ENCODE measurements around the gene FAXC.
"Not testable (repeated sequence)": the region's sequence is repeated elsewhere in the genome, so short reads cannot be mapped to it uniquely, and the experiment has no call there.

The FAXC gene

DNA sequence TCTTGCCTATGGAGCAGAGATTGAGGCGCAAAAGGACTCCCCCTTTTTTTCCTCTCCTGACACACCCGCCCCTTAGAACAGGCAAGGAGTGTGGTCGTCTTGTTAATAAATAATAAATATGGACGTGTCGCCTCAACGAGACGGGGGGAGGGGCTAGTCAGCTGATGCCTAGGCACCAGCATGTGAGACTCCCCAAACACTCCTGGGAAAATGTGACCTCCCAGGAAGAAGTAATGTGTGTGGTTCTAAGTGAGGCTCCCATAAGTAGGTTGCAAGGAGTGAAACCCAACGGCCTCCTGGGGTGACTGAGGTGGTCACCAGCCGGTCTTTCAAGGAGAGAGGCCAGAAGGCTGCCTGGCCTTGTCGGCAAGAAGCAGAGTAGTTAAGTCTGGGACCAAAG is 1.1 kb upstream of the FAXC start:
- Mint-ChIP-seq H3K27me3 (peaks cover 81% of the 10 kb centered on the region), H3K9me3 (no peaks in the 10 kb centered on the region), H3K36me3 (ENCODE audit: low read depth) (no peaks in the 10 kb centered on the region), H3K27ac (no peak overlapping the region), H3K4me3 (no peak overlapping the region), H3K4me1 (ENCODE audit: low read depth) (no peaks in the 10 kb centered on the region)

DNA sequence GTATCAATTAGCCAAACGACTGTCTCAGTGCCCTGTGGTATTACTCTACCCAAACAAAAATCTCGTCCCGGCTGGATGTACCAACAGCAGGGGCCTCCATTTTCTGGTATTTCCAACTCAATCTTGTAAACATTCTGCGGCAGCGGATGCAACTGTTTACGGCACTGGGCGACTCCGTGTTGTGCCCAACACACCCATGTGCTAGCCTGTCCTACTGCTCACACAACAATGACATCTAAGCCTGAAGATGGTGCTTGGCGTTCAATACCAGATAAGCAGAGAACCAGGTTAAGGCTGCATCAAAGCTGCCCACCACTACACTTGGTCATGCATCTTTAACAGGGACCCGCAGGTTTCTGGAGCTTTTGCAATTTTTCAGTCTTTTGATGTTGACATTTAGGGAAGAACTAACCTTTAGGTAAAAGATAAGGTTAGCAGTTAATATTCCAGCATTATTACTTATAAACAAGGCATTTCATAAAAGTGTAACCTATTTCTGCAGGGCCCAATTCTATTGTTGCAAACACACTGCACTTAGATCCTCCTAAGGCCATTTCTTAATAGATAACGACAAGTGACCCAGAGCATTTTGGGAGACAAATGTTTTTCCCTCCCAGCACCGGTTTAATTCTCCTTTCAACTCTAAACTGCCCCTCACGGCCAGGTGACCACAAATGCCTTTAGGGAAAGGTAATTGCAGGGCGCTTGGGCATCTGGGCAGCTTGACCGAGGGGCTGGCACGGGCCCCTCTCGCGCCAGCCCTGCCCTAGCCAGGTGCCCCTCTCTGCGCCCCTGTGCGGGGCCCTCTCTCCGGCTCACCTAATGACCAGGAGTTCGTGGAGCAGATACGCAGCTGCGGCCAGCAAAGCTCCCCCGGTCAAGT is 945 bp downstream of the FAXC start:
- no peaks in the 10 kb centered on the region for H3K9me3 Mint-ChIP-seq
- H3K36me3 Mint-ChIP-seq (ENCODE audit: low read depth), result no peaks in the 10 kb centered on the region
- H3K27ac Mint-ChIP-seq, result no peak overlapping the region
- H3K4me3 Mint-ChIP-seq, result peak overlapping the region; percentile 32
- peaks cover 6% of the 10 kb centered on the region for H3K4me1 Mint-ChIP-seq (ENCODE audit: low read depth)
- peaks cover 83% of the 10 kb centered on the region for H3K27me3 Mint-ChIP-seq

DNA sequence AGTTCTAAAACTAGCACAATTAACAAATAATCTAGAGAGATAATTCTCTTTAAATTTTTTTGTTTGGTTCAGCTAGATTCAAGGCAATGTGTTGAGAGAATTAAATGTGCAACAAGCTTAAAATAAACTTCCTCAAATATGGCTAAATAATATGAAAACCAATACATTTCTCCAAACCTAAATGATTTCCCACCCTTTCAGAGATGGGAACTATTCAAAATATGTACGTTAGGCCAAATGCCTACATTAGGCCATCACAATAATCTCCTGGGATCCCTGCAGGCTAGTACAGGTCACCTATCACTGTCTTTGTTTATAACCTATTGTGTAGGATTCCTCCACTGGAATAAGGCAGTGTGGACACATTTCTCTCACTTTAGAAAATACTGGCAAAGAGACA is 1.7 kb downstream of the FAXC start:
- H3K27me3 Mint-ChIP-seq, result peaks cover 81% of the 10 kb centered on the region
- H3K4me1 Mint-ChIP-seq (ENCODE audit: low read depth), result peaks cover 6% of the 10 kb centered on the region
- no peaks in the 10 kb centered on the region for H3K9me3 Mint-ChIP-seq
- no peak overlapping the region for H3K27ac Mint-ChIP-seq
- no peak overlapping the region for H3K4me3 Mint-ChIP-seq
- H3K36me3 Mint-ChIP-seq (ENCODE audit: low read depth), result no peaks in the 10 kb centered on the region

DNA sequence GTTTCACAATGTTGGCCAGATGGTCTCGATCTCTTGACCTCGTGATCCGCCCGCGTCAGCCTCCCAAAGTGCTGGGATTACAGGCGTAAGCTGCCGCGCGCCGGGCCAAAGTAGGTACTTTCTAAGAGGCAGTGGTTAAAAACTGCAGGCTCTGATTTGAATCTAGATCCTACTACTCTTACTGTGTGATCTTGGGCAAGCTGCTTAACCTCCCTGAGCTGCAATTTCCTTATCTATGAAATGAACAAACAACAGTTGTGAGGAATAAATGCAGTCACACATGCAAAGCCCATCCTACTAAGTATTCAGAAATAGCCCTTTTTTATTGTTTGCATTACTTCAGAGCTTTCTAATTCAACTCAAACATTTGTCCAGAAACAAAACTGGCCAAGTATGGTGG is 2.9 kb downstream of the FAXC start:
- Mint-ChIP-seq H3K4me1 (ENCODE audit: low read depth) (peaks cover 6% of the 10 kb centered on the region), H3K27ac (no peak overlapping the region), H3K9me3 (no peaks in the 10 kb centered on the region), H3K4me3 (no peak overlapping the region), H3K36me3 (ENCODE audit: low read depth) (no peaks in the 10 kb centered on the region), H3K27me3 (peaks cover 72% of the 10 kb centered on the region)

DNA sequence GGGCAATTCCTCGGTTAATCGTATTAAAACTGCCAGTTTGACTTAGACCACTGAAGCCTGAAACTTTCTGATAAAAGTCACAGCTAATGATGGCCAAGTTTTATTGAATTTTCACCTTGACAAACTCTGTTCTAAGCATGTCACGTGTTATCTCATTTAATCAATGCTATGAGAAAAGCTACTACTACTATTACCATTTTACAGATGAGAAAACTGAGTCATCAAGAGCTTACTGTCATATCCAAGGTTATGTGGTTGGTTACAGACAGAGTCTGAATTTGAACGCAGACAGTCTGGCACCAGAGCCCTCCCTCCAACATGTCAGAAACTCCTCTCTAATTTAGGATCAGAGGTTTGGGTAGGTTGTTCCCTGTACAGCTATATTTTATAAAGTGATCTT is 4.3 kb downstream of the FAXC start:
- no peak overlapping the region for H3K27ac Mint-ChIP-seq
- H3K9me3 Mint-ChIP-seq, result no peaks in the 10 kb centered on the region
- no peak overlapping the region for H3K4me3 Mint-ChIP-seq
- peaks cover 62% of the 10 kb centered on the region for H3K27me3 Mint-ChIP-seq
- no peaks in the 10 kb centered on the region for H3K36me3 Mint-ChIP-seq (ENCODE audit: low read depth)
- H3K4me1 Mint-ChIP-seq (ENCODE audit: low read depth), result peaks cover 6% of the 10 kb centered on the region

DNA sequence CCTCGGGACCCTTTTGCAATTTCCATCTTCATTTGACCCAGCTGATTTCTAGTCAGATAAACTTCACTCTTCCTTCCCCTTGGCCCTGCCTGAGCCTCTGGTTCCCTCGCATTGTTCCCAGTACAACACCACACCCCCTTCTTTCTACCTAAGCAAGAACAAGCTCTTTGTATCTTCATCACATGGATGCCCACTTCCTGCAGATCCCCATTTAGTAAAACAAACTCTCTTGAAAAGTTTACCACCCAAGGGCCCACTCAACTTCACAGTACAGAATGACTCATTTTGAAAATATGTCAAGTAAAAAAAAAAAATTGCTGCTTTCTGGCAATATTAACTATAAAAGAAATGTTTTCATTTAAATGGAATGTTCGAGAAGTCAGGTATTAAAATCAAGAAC is 5.2 kb downstream of the FAXC start:
- H3K27ac Mint-ChIP-seq, result peak overlapping the region; percentile 34
- peaks cover 6% of the 10 kb centered on the region for H3K4me1 Mint-ChIP-seq (ENCODE audit: low read depth)
- H3K9me3 Mint-ChIP-seq, result no peaks in the 10 kb centered on the region
- no peak overlapping the region for H3K4me3 Mint-ChIP-seq
- H3K27me3 Mint-ChIP-seq, result peaks cover 65% of the 10 kb centered on the region
- H3K36me3 Mint-ChIP-seq (ENCODE audit: low read depth), result no peaks in the 10 kb centered on the region

DNA sequence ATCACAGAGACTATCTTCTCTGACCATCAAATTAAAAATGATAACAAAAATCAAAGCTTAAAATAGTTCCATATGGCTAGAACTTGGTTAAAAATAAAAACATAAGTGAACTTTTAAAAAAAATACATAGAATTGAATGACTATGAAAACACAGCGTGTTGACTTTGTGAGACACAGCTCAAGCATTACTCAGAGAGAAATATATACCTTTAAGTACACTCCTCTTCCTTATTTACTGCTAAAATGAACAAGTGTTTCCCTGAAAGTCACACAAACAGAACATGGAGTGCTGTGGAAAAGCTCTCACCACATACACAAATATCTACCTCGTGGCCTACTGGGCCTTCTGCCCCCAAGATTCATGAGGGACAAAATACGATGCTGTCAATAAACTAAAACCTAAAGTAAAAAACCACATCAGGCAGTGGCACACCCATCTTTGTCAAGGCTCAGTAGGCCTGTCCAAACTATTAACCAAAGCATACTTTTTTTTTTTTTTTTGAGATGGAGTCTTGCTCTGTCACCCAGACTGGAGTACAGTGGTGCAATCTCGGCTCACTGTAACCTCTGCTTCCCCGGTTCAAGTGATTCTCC is 7.5 kb downstream of the FAXC start:
- Mint-ChIP-seq H3K9me3 (no peaks in the 10 kb centered on the region), H3K4me1 (ENCODE audit: low read depth) (peaks cover 6% of the 10 kb centered on the region), H3K36me3 (ENCODE audit: low read depth) (no peaks in the 10 kb centered on the region), H3K27me3 (peaks cover 62% of the 10 kb centered on the region), H3K4me3 (no peak overlapping the region), H3K27ac (no peak overlapping the region)

DNA sequence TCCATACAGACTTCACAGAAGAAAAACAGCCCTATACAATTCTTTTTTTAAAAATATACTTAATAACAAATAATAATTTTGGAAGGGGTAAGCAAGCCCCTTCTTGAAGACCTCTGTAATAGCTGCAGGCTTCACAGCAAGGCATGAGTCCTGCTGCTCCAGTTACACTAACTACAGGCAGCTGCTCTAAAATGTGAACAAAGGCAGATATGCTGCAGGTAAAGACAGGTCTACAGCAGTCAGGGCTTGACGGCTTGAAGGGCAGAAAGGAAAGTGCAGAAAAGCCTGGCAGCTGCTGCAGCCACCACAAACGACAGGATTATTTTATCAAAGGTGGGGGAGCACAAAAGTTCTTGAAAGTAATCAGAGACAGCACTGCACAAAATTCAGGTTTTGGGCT is 11.3 kb downstream of the FAXC start:
- Mint-ChIP-seq H3K9me3 (no peaks in the 10 kb centered on the region), H3K27ac (no peak overlapping the region), H3K4me1 (ENCODE audit: low read depth) (no peaks in the 10 kb centered on the region), H3K36me3 (ENCODE audit: low read depth) (no peaks in the 10 kb centered on the region), H3K4me3 (no peak overlapping the region), H3K27me3 (peaks cover 40% of the 10 kb centered on the region)

DNA sequence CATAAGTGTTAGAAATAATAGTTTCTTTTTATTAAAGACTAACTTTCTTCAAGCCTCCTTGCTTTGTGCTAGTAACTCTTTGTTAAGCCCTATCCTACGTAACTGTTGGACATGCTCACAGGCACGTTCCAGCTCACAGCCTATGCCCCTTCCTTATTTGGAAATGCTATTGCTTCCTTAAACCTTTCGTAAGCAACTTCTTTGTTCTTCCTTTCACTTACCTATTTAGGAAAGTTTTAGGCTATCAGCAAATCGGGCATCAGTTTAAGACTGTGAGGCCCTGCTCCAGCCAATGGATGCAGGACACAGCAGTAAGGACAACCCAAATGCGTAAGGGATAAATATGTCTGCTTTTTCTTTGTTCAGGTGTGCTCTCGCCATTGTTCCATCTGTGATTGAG is 14.2 kb downstream of the FAXC start:
- H3K36me3 Mint-ChIP-seq (ENCODE audit: low read depth); H3K9me3 Mint-ChIP-seq; H3K4me1 Mint-ChIP-seq (ENCODE audit: low read depth); H3K27ac Mint-ChIP-seq; H3K4me3 Mint-ChIP-seq: not testable (repeated sequence)
- H3K27me3 Mint-ChIP-seq, result peaks cover 37% of the 10 kb centered on the region

DNA sequence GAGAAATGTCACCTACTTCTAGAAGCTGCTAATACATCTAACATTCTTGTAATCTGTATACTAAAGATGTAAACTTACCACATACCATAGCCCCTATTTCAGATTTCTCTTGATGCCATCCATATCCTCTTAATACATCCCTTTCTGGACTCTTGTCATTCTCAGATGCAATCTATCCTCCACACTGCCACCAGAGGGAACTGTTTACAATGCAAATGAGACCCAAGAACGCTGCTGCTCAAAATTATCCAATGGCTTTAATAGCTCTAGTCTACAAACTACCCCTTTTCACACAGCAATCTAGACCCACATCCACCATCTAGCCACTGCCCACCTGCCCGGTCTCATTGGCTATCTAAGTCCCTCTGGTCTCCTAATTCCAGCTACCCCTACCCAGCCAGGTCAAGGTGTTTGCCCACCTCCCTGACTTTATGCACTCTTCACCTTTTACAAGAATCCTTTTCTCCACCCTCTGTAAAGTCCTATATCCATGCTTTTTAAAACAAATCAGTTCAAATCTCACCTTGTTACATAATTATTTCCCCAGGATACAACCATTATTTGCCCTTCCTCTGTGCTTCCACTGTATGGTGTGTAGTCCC is 14.8 kb downstream of the FAXC start:
- H3K27ac Mint-ChIP-seq, result no peak overlapping the region

DNA sequence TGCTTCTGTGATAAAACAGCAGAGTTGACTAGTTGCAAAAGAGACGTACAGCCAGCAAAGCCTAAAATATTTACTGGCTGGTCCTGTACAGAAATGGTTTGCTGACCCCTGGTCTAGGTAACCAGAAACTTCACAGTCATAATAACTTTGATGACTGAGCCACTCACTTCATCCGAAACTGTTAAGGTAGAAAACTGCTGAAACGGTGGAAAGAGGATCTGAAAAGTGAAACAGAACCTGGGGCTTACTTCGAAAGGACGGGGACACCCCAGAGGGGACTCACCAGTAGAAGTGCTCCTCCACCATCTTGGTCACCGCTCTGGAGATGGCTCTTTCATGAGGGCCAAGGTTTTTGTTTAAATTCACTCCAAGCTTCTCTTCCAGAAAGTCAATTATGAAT is 16.4 kb downstream of the FAXC start:
- H3K36me3 Mint-ChIP-seq (ENCODE audit: low read depth), result no peaks in the 10 kb centered on the region
- H3K4me1 Mint-ChIP-seq (ENCODE audit: low read depth), result peaks cover 5% of the 10 kb centered on the region

More for the DNA sequence above, 14.8 kb downstream of the FAXC start:
- Mint-ChIP-seq H3K9me3 (no peaks in the 10 kb centered on the region), H3K36me3 (ENCODE audit: low read depth) (no peaks in the 10 kb centered on the region), H3K27me3 (peaks cover 35% of the 10 kb centered on the region), H3K4me3 (no peak overlapping the region), H3K4me1 (ENCODE audit: low read depth) (peaks cover 5% of the 10 kb centered on the region)

DNA sequence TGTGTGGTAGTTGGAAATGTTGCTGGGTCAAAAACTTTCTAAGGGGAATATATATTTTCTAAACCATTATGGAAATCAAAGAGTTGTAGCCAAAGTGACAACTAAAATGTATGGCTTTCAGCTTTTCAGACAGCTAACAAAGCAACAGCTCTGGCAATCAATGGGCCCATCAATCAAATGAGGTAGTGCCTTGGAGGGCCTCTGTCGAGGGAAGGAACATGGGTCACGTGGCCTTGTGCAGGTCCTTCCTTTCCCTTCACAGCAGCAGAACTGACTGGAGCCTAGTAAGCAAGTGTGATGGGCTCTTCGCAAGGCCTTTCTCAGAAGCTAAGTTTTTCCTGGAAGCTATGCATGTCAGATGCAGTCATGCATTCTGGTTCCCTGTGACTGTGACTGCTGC is 17.9 kb downstream of the FAXC start:
- Mint-ChIP-seq H3K4me1 (ENCODE audit: low read depth) (peaks cover 5% of the 10 kb centered on the region), H3K27ac (no peak overlapping the region), H3K27me3 (peaks cover 10% of the 10 kb centered on the region), H3K4me3 (no peak overlapping the region), H3K9me3 (no peaks in the 10 kb centered on the region), H3K36me3 (ENCODE audit: low read depth) (no peaks in the 10 kb centered on the region)

More for the DNA sequence above, 16.4 kb downstream of the FAXC start:
- no peaks in the 10 kb centered on the region for H3K9me3 Mint-ChIP-seq
- H3K27me3 Mint-ChIP-seq, result peaks cover 23% of the 10 kb centered on the region
- no peak overlapping the region for H3K27ac Mint-ChIP-seq
- no peak overlapping the region for H3K4me3 Mint-ChIP-seq

DNA sequence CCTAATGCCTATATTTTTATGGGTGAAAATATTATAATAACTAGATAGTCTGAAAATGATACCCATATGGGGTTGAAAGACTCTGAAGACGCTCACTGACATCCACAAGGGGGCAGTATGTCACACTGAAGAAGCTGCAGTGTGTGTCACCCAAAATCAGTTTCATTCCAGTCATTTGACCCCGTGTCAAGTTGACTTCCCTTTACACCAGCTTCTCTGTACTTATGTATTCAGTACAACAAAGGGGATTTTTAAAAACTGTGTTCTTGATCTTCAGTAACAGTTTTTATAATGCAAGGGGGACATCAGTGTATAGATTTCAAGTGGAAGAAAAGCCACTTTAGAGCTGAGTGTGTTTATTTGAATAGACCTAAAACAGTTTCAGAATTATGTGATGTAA is 19.3 kb downstream of the FAXC start:
- no peak overlapping the region for H3K4me3 Mint-ChIP-seq

DNA sequence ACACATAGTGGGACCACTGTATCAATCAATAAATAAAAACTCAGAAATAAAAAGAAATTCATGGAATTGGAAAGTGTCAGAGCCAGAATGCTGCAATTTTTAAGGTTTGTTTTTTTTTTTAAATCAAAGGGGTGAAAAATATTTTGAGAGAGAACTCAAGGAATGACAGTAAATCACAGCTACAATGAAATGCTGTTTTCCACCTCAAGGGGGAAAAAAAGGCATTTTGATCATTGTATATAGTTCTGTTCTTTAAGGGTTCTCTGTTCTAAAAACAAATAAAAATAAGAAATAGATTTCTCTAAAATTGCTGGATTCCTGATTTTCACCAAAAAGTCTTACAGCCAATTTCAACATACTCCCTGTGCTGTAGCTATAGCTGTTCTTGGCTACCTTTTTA is 24.5 kb downstream of the FAXC start:
- Mint-ChIP-seq H3K4me1 (ENCODE audit: low read depth) (no peaks in the 10 kb centered on the region), H3K27ac (no peak overlapping the region), H3K9me3 (no peaks in the 10 kb centered on the region), H3K27me3 (peaks cover 14% of the 10 kb centered on the region), H3K4me3 (no peak overlapping the region), H3K36me3 (ENCODE audit: low read depth) (no peaks in the 10 kb centered on the region)

More for the DNA sequence above, 19.3 kb downstream of the FAXC start:
- no peak overlapping the region for H3K27ac Mint-ChIP-seq
- H3K9me3 Mint-ChIP-seq, result no peaks in the 10 kb centered on the region
- peaks cover 5% of the 10 kb centered on the region for H3K4me1 Mint-ChIP-seq (ENCODE audit: low read depth)
- H3K27me3 Mint-ChIP-seq, result peaks cover 6% of the 10 kb centered on the region
- no peaks in the 10 kb centered on the region for H3K36me3 Mint-ChIP-seq (ENCODE audit: low read depth)

DNA sequence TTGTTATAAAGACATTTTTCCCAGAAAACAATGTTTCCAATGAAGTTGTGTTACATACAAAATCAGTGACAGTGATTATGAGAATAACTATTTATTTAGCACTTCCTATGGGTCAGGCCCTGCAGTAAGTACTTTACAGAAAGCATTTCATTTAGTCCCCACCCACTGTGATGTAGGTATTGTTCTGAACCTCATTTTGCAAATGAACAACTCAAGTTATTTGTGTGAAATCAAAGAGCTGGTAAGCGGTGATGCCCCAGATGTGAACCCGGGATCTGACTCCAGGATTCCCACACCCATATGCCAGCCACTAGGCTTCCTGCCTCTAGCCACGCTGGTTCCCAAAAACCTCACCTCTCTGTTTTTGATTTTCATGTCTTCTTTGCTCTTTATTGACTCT is 30.9 kb downstream of the FAXC start:
- Mint-ChIP-seq H3K9me3 (no peaks in the 10 kb centered on the region), H3K27me3 (peaks cover 32% of the 10 kb centered on the region), H3K4me1 (ENCODE audit: low read depth) (no peaks in the 10 kb centered on the region), H3K36me3 (ENCODE audit: low read depth) (no peaks in the 10 kb centered on the region), H3K27ac (no peak overlapping the region), H3K4me3 (no peak overlapping the region)
